ENCODE results near the gene EIF4E1B.
"Not testable (repeated sequence)": the region's sequence is repeated elsewhere in the genome, so short reads cannot be mapped to it uniquely, and the experiment has no call there.

Gene EIF4E1B

GRCh38 chr5:176629853-176630680 is at the start of gene EIF4E1B, which contains the start of gene SNCB:
EIF4E1B (plus strand) TSS chr5:176630675; CDS start chr5:176642788, 12,113 bp downstream.
SNCB (minus strand) TSS chr5:176630534; CDS start chr5:176629654, 880 bp downstream.
- DNase-seq (ENCODE audit: low read depth), result no peak

- no peak for DNase-seq (ENCODE audit: low read depth)
Observed at GRCh38 chr5:176581361-176581760, 49.1 kb upstream of the EIF4E1B start.

- DNase-seq (ENCODE audit: low read depth), result no peak
Observed at GRCh38 chr5:176583076-176583475, 47.4 kb upstream of the EIF4E1B start.

GRCh38 chr5:176587398-176587797 is 43.1 kb upstream of the EIF4E1B start:
- DNase-seq (ENCODE audit: low read depth), result no peak

GRCh38 chr5:176588297-176588696 is 42.2 kb upstream of the EIF4E1B start:
- no peak for DNase-seq (ENCODE audit: low read depth)

GRCh38 chr5:176589039-176589769 is 41.3 kb upstream of the EIF4E1B start:
- no peak for DNase-seq (ENCODE audit: low read depth)

GRCh38 chr5:176590035-176590717 is 40.3 kb upstream of the EIF4E1B start:
- no peak for DNase-seq (ENCODE audit: low read depth)

- DNase-seq (ENCODE audit: low read depth), result not testable (repeated sequence)
Observed at GRCh38 chr5:176591667-176592066, 38.8 kb upstream of the EIF4E1B start.

- DNase-seq (ENCODE audit: low read depth), result no peak
Observed at GRCh38 chr5:176592573-176592972, 37.9 kb upstream of the EIF4E1B start.

GRCh38 chr5:176593273-176593869 is 37.1 kb upstream of the EIF4E1B start:
- no peak for DNase-seq (ENCODE audit: low read depth)

GRCh38 chr5:176594554-176594953 is 35.9 kb upstream of the EIF4E1B start:
- DNase-seq (ENCODE audit: low read depth), result no peak

- DNase-seq (ENCODE audit: low read depth), result no peak
Observed at GRCh38 chr5:176595386-176595943, 35.0 kb upstream of the EIF4E1B start.

- no peak for DNase-seq (ENCODE audit: low read depth)
Observed at GRCh38 chr5:176596069-176596644, 34.3 kb upstream of the EIF4E1B start.

GRCh38 chr5:176596689-176597416 is 33.6 kb upstream of the EIF4E1B start:
- no peak for DNase-seq (ENCODE audit: low read depth)

GRCh38 chr5:176597417-176598389 is 32.8 kb upstream of the EIF4E1B start:
- DNase-seq (ENCODE audit: low read depth), result no peak

GRCh38 chr5:176599749-176600430 is 30.6 kb upstream of the EIF4E1B start:
- not testable (repeated sequence) for DNase-seq (ENCODE audit: low read depth)

- no peak for DNase-seq (ENCODE audit: low read depth)
Observed at GRCh38 chr5:176601901-176602482, 28.5 kb upstream of the EIF4E1B start.

- no peak for DNase-seq (ENCODE audit: low read depth)
Observed at GRCh38 chr5:176603091-176603490, 27.4 kb upstream of the EIF4E1B start.

GRCh38 chr5:176606032-176606431 is 24.4 kb upstream of the EIF4E1B start:
- no peak for DNase-seq (ENCODE audit: low read depth)
